Measurements from ENCODE around the gene ZNF738. TPM values are rescaled to one million over a fixed set of nuclear protein-coding genes. Genes with fewer than 3 reads are reported as not detected.

Gene ZNF738
- total and polyA plus RNA-seq, 10 of the 15 experiments (the other 5 are each of a cell fraction or from before 2014, with no cell fraction given): 11.6 to 29.4 (median 15.0) TPM

DNA sequence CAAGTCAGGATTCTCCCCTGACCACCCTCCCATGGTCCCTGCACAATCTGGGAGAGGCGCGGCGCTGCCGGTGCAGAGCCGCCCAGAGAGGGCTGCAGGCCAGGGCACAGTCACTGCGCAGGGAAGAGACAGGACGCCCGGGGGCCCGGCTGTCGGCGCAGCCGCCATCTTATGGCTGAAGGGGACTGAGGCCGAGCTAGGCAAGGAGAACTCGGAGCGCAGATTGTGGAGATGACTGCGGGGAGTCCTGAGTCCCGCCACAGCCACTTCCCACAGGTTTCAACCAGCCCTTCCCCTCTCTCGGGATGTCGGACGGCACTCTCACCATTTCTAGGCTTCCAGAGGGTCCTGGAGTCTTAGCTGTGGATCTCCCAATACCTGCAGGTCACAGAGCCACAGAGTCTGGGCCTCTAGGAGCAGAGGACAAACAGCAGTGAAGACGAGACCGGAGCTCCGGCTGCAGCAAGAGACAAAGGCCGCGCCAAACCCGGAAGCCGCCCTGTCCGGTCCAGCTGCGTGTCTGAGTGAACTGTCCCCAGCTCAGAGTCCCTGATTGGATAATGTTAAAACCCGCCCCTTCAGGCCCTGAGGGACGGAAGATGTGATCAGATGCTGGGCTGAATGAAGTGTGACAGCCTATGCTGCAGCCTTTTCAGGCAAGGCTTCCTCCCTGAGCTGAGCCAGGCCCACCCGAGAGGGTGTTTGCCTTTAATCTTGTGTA is 29.8 kb upstream of the ZNF738 start, which contains the start of gene ZNF708 (continued):
- TF ChIP-seq, protein P1, sequence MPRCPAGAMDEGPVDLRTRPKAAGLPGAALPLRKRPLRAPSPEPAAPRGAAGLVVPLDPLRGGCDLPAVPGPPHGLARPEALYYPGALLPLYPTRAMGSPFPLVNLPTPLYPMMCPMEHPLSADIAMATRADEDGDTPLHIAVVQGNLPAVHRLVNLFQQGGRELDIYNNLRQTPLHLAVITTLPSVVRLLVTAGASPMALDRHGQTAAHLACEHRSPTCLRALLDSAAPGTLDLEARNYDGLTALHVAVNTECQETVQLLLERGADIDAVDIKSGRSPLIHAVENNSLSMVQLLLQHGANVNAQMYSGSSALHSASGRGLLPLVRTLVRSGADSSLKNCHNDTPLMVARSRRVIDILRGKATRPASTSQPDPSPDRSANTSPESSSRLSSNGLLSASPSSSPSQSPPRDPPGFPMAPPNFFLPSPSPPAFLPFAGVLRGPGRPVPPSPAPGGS (IDR thresholded peaks at IDR 0.05; ENCODE audit: borderline replicate concordance, insufficient read depth, low read depth, low read length, poor library complexity, severe bottlenecking): no peak
- no peak for TF ChIP-seq NFXL1 (IDR thresholded peaks at IDR 0.05; ENCODE audit: borderline replicate concordance)
- peak; percentile 35; the same call in 1 of the 2 replicates for TF ChIP-seq HCFC1 (IDR thresholded peaks at IDR 0.05; ENCODE audit: low read length)
- TF ChIP-seq POLR2AphosphoS2 (IDR thresholded peaks at IDR 0.05; ENCODE audit: low read depth, low read length): peak; percentile 69; the same call in 1 of the 2 replicates
- peak; percentile 21 to 89; a peak in 2 of 4 replicates for TF ChIP-seq SRF (IDR thresholded peaks at IDR 0.05; ENCODE audit: low read depth in 2 of 2, low read length in 2 of 2)
- TF ChIP-seq, protein P2, sequence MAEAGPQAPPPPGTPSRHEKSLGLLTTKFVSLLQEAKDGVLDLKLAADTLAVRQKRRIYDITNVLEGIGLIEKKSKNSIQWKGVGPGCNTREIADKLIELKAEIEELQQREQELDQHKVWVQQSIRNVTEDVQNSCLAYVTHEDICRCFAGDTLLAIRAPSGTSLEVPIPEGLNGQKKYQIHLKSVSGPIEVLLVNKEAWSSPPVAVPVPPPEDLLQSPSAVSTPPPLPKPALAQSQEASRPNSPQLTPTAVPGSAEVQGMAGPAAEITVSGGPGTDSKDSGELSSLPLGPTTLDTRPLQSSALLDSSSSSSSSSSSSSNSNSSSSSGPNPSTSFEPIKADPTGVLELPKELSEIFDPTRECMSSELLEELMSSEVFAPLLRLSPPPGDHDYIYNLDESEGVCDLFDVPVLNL (IDR thresholded peaks at IDR 0.05; ENCODE audit: low read depth, low read length): no peak
- TF ChIP-seq GABPA (IDR thresholded peaks at IDR 0.05; ENCODE audit: low read depth): peak; percentile 68
- TF ChIP-seq, protein P3, sequence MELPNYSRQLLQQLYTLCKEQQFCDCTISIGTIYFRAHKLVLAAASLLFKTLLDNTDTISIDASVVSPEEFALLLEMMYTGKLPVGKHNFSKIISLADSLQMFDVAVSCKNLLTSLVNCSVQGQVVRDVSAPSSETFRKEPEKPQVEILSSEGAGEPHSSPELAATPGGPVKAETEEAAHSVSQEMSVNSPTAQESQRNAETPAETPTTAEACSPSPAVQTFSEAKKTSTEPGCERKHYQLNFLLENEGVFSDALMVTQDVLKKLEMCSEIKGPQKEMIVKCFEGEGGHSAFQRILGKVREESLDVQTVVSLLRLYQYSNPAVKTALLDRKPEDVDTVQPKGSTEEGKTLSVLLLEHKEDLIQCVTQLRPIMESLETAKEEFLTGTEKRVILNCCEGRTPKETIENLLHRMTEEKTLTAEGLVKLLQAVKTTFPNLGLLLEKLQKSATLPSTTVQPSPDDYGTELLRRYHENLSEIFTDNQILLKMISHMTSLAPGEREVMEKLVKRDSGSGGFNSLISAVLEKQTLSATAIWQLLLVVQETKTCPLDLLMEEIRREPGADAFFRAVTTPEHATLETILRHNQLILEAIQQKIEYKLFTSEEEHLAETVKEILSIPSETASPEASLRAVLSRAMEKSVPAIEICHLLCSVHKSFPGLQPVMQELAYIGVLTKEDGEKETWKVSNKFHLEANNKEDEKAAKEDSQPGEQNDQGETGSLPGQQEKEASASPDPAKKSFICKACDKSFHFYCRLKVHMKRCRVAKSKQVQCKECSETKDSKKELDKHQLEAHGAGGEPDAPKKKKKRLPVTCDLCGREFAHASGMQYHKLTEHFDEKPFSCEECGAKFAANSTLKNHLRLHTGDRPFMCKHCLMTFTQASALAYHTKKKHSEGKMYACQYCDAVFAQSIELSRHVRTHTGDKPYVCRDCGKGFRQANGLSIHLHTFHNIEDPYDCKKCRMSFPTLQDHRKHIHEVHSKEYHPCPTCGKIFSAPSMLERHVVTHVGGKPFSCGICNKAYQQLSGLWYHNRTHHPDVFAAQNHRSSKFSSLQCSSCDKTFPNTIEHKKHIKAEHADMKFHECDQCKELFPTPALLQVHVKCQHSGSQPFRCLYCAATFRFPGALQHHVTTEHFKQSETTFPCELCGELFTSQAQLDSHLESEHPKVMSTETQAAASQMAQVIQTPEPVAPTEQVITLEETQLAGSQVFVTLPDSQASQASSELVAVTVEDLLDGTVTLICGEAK (IDR thresholded peaks at IDR 0.05; ENCODE audit: borderline replicate concordance): peak; percentile 59
- TF ChIP-seq SMAD5 (IDR thresholded peaks at IDR 0.05; ENCODE audit: low read depth): peak; percentile 50; the same call in 1 of the 2 replicates
- TF ChIP-seq CBFB (IDR thresholded peaks at IDR 0.05; ENCODE audit: low read depth): peak; percentile 80
- 0 out of 2 replicates have a peak, but pooled peaks have one; percentile 26 for TF ChIP-seq TCF3 (IDR thresholded peaks at IDR 0.05; ENCODE audit: borderline replicate concordance, insufficient read depth, low read depth, low read length)
- no peak for TF ChIP-seq NFIC (IDR thresholded peaks at IDR 0.05; ENCODE audit: low read depth, low read length)
- peak; percentile 98 for TF ChIP-seq POLR2AphosphoS5 (IDR thresholded peaks at IDR 0.05; ENCODE audit: low read length)
- TF ChIP-seq POU2F2 (IDR thresholded peaks at IDR 0.05; ENCODE audit: borderline replicate concordance, low read depth, low read length): peak; percentile 23; the same call in 1 of the 3 replicates
- no peak for TF ChIP-seq MTA2 (IDR thresholded peaks at IDR 0.05; ENCODE audit: low read depth)
- TF ChIP-seq TAF1 (IDR thresholded peaks at IDR 0.05; ENCODE audit: borderline replicate concordance, low read depth, low read length): peak; percentile 96
- peak in 1 of 2 experiments; percentile 20; a peak in 1 of 4 replicates for TF ChIP-seq BHLHE40 (IDR thresholded peaks at IDR 0.05; ENCODE audit: borderline replicate concordance in 1 of 2, low read depth in 2 of 2, low read length in 1 of 2)
- peak; percentile 47; the same call in 1 of the 2 replicates for TF ChIP-seq IKZF1 (conservative IDR thresholded peaks at IDR 0.05)
- no peak for TF ChIP-seq YBX1 (IDR thresholded peaks at IDR 0.05)
